GM10847 (cell line): ENCODE measurements around the gene GDAP1L1.

ENCODE experiments used
- POLR2A ChIP-seq: IDR thresholded peaks from 2 replicates; pipeline ENCODE4 v1.6.1; 2011; ENCODE audit not compliant: insufficient read length; ENCODE audit errors: extremely low read depth

The GDAP1L1 gene

GRCh38 chr20:44215125-44215524, 32.0 kb upstream of the GDAP1L1 start:
- TF ChIP-seq POLR2A, result no peak

- TF ChIP-seq POLR2A, result no peak
These were observed 29.6 kb upstream of the GDAP1L1 start for GRCh38 chr20:44217342-44218092.

GRCh38 chr20:44218446-44218845, 28.7 kb upstream of the GDAP1L1 start:
- TF ChIP-seq POLR2A, result no peak

GRCh38 chr20:44219170-44219730, 27.9 kb upstream of the GDAP1L1 start:
- TF ChIP-seq POLR2A, result no peak

GRCh38 chr20:44219791-44220190, 27.3 kb upstream of the GDAP1L1 start:
- no peak for TF ChIP-seq POLR2A

GRCh38 chr20:44221368-44221954, 25.6 kb upstream of the GDAP1L1 start:
- TF ChIP-seq POLR2A, result no peak

GRCh38 chr20:44222027-44222426, 25.1 kb upstream of the GDAP1L1 start:
- no peak for TF ChIP-seq POLR2A

- no peak for TF ChIP-seq POLR2A
These were observed 24.3 kb upstream of the GDAP1L1 start for GRCh38 chr20:44222633-44223368.

- no peak for TF ChIP-seq POLR2A
These were observed 23.4 kb upstream of the GDAP1L1 start for GRCh38 chr20:44223721-44224120.

GRCh38 chr20:44224637-44225036, 22.5 kb upstream of the GDAP1L1 start:
- TF ChIP-seq POLR2A, result no peak

GRCh38 chr20:44228465-44229258, 18.4 kb upstream of the GDAP1L1 start:
- no peak for TF ChIP-seq POLR2A

GRCh38 chr20:44231193-44231592, 15.9 kb upstream of the GDAP1L1 start:
- TF ChIP-seq POLR2A, result no peak

GRCh38 chr20:44231713-44232468, 15.2 kb upstream of the GDAP1L1 start:
- TF ChIP-seq POLR2A, result no peak

GRCh38 chr20:44233436-44234016, 13.6 kb upstream of the GDAP1L1 start:
- no peak for TF ChIP-seq POLR2A

GRCh38 chr20:44234566-44235317, 12.4 kb upstream of the GDAP1L1 start:
- TF ChIP-seq POLR2A, result no peak
